Dermis microvascular lymphatic vessel endothelial cell (primary cell): ENCODE data around the gene ZNF597. TPM values are rescaled to one million over a fixed set of nuclear protein-coding genes. Genes with fewer than 3 reads are reported as not detected.
A peak's percentile ranks its signal among the peaks of the same experiment; 100 is the strongest.

Source experiments
- DNase-seq, 2 donors: peaks; one replicate each; pipeline versions ENCODE4 v3.0.0 to v3.0.0-alpha.2; 2010; ENCODE audit warnings: low read depth in 2 of 2
- total RNA-seq: library from RNA; depleted of rRNA; stranded (reverse); fragments of >200 nt; gene quantifications from 2 replicates; pipeline ENCODE4 v1.2.1, GENCODE V29; 2014

Gene ZNF597
- total RNA-seq, 1 donor from 2014 or later: 1.5 TPM

DNA sequence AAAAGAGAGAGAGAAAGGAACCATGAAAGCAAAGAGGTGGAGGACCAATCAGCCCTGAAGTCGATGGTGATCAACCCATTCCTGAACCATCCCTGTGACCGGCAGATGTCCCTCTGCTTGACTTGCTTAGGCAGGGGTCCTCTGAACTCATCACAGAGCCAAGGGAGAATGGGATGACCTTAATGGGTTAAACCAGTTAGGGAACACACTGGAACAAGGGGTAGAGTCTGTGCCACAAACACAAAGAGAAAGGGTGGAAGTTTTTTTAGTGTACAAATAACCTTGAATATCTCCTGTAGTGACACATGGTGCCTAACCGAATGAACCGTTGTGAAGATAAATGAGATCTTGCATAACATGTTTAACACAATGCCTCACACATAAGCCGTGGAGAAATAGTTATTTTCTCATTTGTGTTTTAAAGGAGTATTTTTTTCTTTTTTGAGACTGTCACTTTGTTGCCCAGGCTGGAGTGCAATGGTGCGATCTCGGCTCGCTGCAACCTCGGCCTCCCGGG is 11.4 kb upstream of the ZNF597 start:
- DNase-seq: no peak

DNA sequence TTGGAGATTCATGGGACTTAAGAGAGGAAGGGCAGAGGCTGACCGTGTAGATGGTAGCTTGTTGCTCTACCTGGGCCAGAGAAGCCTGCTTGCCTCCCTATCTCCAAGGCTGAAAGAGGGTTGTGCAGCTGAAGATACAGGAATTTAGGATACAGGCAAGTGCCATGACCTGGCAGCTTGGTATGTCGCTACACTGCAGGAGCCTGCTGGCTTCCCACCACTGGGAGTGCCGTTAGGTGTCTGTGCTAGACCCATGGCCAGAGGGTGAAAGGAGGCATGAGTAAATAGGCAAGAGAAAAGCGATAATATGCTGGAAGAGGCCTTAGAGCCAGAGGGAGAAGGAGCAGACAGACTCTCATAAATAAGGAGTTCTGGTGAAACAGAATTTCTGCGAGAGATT is 10.8 kb upstream of the ZNF597 start:
- DNase-seq: no peak

GRCh38 chr16:3444032-3444388 is 706 bp upstream of the ZNF597 start:
- peak; percentile 87 to 92 for DNase-seq

- DNase-seq: no peak
These were observed 3.7 kb downstream of the ZNF597 start for GRCh38 chr16:3439637-3440036.

- DNase-seq: no peak
These were observed 8.9 kb downstream of the ZNF597 start for GRCh38 chr16:3434373-3434772.

DNA sequence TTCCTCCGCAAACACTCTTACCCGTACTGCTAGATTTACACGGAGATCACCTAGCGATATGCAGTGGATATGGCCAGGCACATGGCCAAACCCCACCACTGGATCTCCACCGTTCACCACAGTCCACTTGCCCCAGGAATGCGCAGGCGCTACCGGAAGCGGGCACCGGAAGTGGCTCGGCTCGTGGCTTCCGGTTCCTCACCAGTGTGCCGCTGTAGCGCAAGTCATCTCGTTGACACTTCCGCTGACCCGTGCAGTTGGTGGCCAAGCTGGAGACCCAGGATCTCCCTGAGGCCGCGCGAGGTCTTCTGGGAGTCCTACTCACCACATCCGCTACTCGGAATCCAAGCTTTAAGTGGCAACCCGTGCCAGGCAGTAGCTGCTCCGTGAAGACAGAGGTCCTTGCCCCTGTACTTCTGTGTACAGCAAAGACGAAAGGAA is 11.5 kb downstream of the ZNF597 start:
- DNase-seq: peak in 1 of 2 donors; percentile 4

GRCh38 chr16:3413730-3414379 is 29.4 kb downstream of the ZNF597 start:
- DNase-seq: no peak

GRCh38 chr16:3408561-3409197 is 34.6 kb downstream of the ZNF597 start:
- DNase-seq: no peak

DNA sequence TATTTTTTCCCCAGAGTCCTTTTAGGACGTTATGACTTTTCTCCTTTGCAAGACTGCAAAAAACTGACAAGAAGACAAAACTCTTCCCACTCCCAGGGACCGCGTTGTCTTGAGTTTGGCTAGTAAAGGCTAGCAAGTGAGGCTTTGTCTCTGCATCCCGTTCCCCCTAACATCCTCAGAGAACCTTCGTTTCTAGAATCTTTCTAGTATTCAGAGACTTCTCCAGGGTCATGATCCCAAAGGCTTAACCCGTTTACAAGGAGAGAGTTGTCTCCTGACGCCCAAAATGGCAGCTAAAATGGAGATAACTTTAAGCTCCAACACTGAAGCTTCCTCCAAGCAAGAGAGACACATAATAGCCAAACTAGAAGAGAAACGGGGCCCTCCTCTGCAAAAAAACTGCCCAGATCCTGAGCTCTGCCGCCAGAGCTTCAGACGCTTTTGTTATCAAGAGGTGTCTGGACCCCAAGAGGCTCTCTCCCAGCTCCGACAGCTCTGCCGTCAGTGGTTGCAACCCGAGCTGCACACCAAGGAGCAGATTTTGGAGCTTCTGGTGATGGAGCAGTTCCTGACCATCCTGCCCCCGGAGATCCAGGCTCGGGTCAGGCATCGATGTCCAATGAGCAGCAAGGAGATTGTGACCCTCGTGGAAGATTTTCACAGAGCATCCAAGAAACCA is 41.4 kb downstream of the ZNF597 start:
- no peak for DNase-seq

- peak; percentile 98 to 100 for DNase-seq
These were observed 42.3 kb downstream of the ZNF597 start, which contains the start of the genes ZNF174 and ZSCAN32 for GRCh38 chr16:3400779-3401688. ZNF174 (plus strand) TSS chr16:3401215; CDS start chr16:3402005, 790 bp downstream. ZSCAN32 (minus strand) TSS chr16:3401004; CDS start chr16:3397557, 3,447 bp downstream.

GRCh38 chr16:3400446-3400778 is 42.9 kb downstream of the ZNF597 start:
- DNase-seq: no peak

- no peak for DNase-seq
These were observed 53.5 kb downstream of the ZNF597 start for GRCh38 chr16:3389663-3390338.

GRCh38 chr16:3388325-3388724 is 55.0 kb downstream of the ZNF597 start:
- DNase-seq: no peak

- DNase-seq: no peak
These were observed 60.3 kb downstream of the ZNF597 start for GRCh38 chr16:3383045-3383448.

Other genes with a start within 250 kb of the ZNF597 start
- gene ZNF200, start 208.3 kb downstream of the ZNF597 start, total RNA-seq: 8.2 and 9.4 TPM in 2 replicates
- under 0.01 TPM in 1 of 2 replicates, not detected in the other for gene MEFV, start 186.9 kb downstream of the ZNF597 start, total RNA-seq
- 31.2 and 46.8 TPM in 2 replicates for gene ZNF263, start 160.0 kb downstream of the ZNF597 start, total RNA-seq
- gene TIGD7, start 138.1 kb downstream of the ZNF597 start, total RNA-seq: 2.8 and 2.9 TPM in 2 replicates
- 10.1 and 13.7 TPM in 2 replicates for gene ZNF75A, start 138.0 kb downstream of the ZNF597 start, total RNA-seq
- gene OR2C1, start 87.6 kb downstream of the ZNF597 start, total RNA-seq: under 0.01 TPM in 1 of 2 replicates, not detected in the other
- 7.4 and 10.9 TPM in 2 replicates for gene ZSCAN32, start 42.5 kb downstream of the ZNF597 start, total RNA-seq
- 5.0 and 7.1 TPM in 2 replicates for gene ZNF174, start 42.3 kb downstream of the ZNF597 start, total RNA-seq
- gene NAA60, start 176 bp upstream of the ZNF597 start, total RNA-seq: 6.8 and 15.4 TPM in 2 replicates
- gene C16orf90, start 52.0 kb upstream of the ZNF597 start, total RNA-seq: not detected in 2 replicates
- 6.4 and 7.6 TPM in 2 replicates for gene CLUAP1, start 57.5 kb upstream of the ZNF597 start, total RNA-seq
- gene NLRC3, start 133.9 kb upstream of the ZNF597 start, total RNA-seq: 5.1 and 5.4 TPM in 2 replicates
- 1.9 and 2.1 TPM in 2 replicates for gene SLX4, start 168.1 kb upstream of the ZNF597 start, total RNA-seq
- gene DNASE1, start 211.2 kb upstream of the ZNF597 start, total RNA-seq: 10.0 and 14.3 TPM in 2 replicates